IMR-90 (cell line): ENCODE data around the gene EBLN2. TPM values are rescaled to one million over a fixed set of nuclear protein-coding genes. Genes with fewer than 3 reads are reported as not detected.

Source experiments
- ATAC-seq: fragments of 200-7000 bp; cut with Tn5 transposase; 2 replicates; pipeline ENCODE4 v1.9.1; 2020; ENCODE audit warnings: low read depth, mild to moderate bottlenecking, moderate library complexity
- BruUV-seq: library from RNA; stranded (reverse); fragments of 400-500 nt; replicated peaks from 2 replicates; lab custom pipeline; 2021; lab: Mats Ljungman, UMichigan
- CTCF ChIA-PET: fragments of 300-600 bp; formaldehyde crosslinking; extraction: SDS; loops from one replicate; lab custom pipeline; 2021; ENCODE audit warnings: antibody characterized with exemption; lab: Yijun Ruan, JAX
- POLR2A ChIA-PET: fragments of 300-600 bp; sonication (Branson Sonifier 250); formaldehyde crosslinking; loops from one replicate; lab custom pipeline; 2022; ENCODE audit warnings: antibody characterized with exemption; ENCODE audit not compliant: unreplicated experiment; lab: Charles Lee
- DNase-seq: peaks from one replicate; pipeline ENCODE4 v3.0.0; 2013
- H2AFZ ChIP-seq: replicated peaks from 2 replicates; pipeline ENCODE3; 2013; ENCODE audit warnings: low read length, mild to moderate bottlenecking; ENCODE audit not compliant: poor library complexity
- H2AK5ac ChIP-seq: 2 replicates; pipeline ENCODE4 v1.6.1; 2013; ENCODE audit warnings: low read depth, low read length, inconsistent platforms
- H2AK9ac ChIP-seq: replicated peaks from 2 replicates; pipeline ENCODE3; 2013; ENCODE audit warnings: mild to moderate bottlenecking, low read depth, low read length, moderate library complexity; ENCODE audit not compliant: poor library complexity
- H2BK120ac ChIP-seq: 2 replicates; pipeline ENCODE4 v1.6.1; 2013; ENCODE audit warnings: low read depth, low read length, inconsistent platforms
- H2BK15ac ChIP-seq: 3 replicates; pipeline ENCODE4 v1.6.1; 2013; ENCODE audit warnings: low read depth, low read length, inconsistent platforms
- H2BK20ac ChIP-seq: 2 replicates; pipeline ENCODE4 v1.6.1; 2013; ENCODE audit warnings: low read depth, mild to moderate bottlenecking, inconsistent platforms, low read length, moderate library complexity
- H2BK5ac ChIP-seq: 2 replicates; pipeline ENCODE4 v1.6.1; 2013; ENCODE audit warnings: mild to moderate bottlenecking, low read depth, low read length, inconsistent platforms; ENCODE audit not compliant: poor library complexity, severe bottlenecking
- H3K14ac ChIP-seq: replicated peaks from 2 replicates; pipeline ENCODE4 v1.6.1; 2013; ENCODE audit warnings: low read depth, low read length, inconsistent platforms
- H3K18ac ChIP-seq: 2 replicates; pipeline ENCODE4 v1.6.1; 2013; ENCODE audit warnings: low read depth, low read length, control low read depth
- H3K23ac ChIP-seq: 2 replicates; pipeline ENCODE4 v1.6.1; 2013; ENCODE audit warnings: low read depth, low read length, inconsistent platforms
- H3K27ac ChIP-seq: 2 replicates; pipeline ENCODE4 v1.5.1; 2013; ENCODE audit warnings: mild to moderate bottlenecking, control low read depth, low read length; ENCODE audit not compliant: insufficient read depth
- H3K27me3 ChIP-seq: 2 replicates; pipeline ENCODE4 v1.6.1; 2013; ENCODE audit warnings: low read length; ENCODE audit not compliant: control insufficient read depth, insufficient read depth
- H3K36me3 ChIP-seq: 2 replicates; pipeline ENCODE4 v1.6.1; 2013; ENCODE audit warnings: low read length, mixed read lengths; ENCODE audit not compliant: control insufficient read depth, insufficient read depth
- H3K4ac ChIP-seq: 2 replicates; pipeline ENCODE4 v1.6.1; 2013; ENCODE audit warnings: low read depth, low read length, inconsistent platforms
- H3K4me1 ChIP-seq: 2 replicates; pipeline ENCODE4 v1.6.1; 2013; ENCODE audit warnings: low read length, mixed read lengths; ENCODE audit not compliant: control insufficient read depth, insufficient read depth
- H3K4me2 ChIP-seq: 2 replicates; pipeline ENCODE4 v1.6.1; 2013; ENCODE audit warnings: low read depth, mild to moderate bottlenecking, control low read depth, low read length, moderate library complexity
- H3K4me3 ChIP-seq: 2 replicates; pipeline ENCODE4 v1.5.1; 2013; ENCODE audit warnings: low read depth, mild to moderate bottlenecking, control low read depth, low read length, moderate library complexity; ENCODE audit not compliant: insufficient read depth
- H3K56ac ChIP-seq: 2 replicates; pipeline ENCODE4 v1.6.1; 2013; ENCODE audit warnings: low read length, inconsistent platforms; ENCODE audit not compliant: insufficient read depth; ENCODE audit errors: extremely low read depth
- H3K79me1 ChIP-seq, 2 experiments: 2 replicates each; pipeline ENCODE4 v1.6.1; 2013; ENCODE audit warnings: low read length in 2 of 2, inconsistent platforms in 1 of 2, low read depth in 1 of 2
- H3K9ac ChIP-seq: 2 replicates; pipeline ENCODE4 v1.6.1; 2013; ENCODE audit warnings: low read depth, low read length, control low read depth
- H3K9me1 ChIP-seq: 2 replicates; pipeline ENCODE4 v1.6.1; 2013; ENCODE audit warnings: low read length, inconsistent platforms; ENCODE audit not compliant: insufficient read depth
- H3K9me3 ChIP-seq: 2 replicates; pipeline ENCODE4 v1.6.1; 2013; ENCODE audit warnings: low read length; ENCODE audit not compliant: control insufficient read depth, insufficient read depth
- H4K20me1 ChIP-seq: 2 replicates; pipeline ENCODE4 v1.6.1; 2013; ENCODE audit warnings: low read length, inconsistent platforms; ENCODE audit not compliant: insufficient read depth
- H4K5ac ChIP-seq: 2 replicates; pipeline ENCODE4 v1.6.1; 2013; ENCODE audit warnings: mild to moderate bottlenecking, low read depth, low read length, control low read depth
- H4K8ac ChIP-seq, 2 experiments: 2 replicates each; pipeline ENCODE4 v1.6.1; 2013; ENCODE audit warnings: low read depth in 2 of 2, low read length in 2 of 2, control low read depth in 1 of 2, inconsistent platforms in 1 of 2
- H4K91ac ChIP-seq: 2 replicates; pipeline ENCODE4 v1.6.1; 2013; ENCODE audit warnings: low read depth, low read length, inconsistent platforms; ENCODE audit not compliant: insufficient read depth
- CHD1 ChIP-seq: IDR thresholded peaks from 2 replicates; pipeline ENCODE4 v1.6.1; 2012; ENCODE audit warnings: low read depth, low read length, improper control_type of control experiment
- MAZ ChIP-seq: IDR thresholded peaks from 2 replicates; pipeline ENCODE4 v1.6.1; 2012; ENCODE audit warnings: low read depth, mild to moderate bottlenecking, low read length, improper control_type of control experiment, moderate library complexity, borderline replicate concordance
- NFE2L2 ChIP-seq: fragments of 150-350 bp; IDR thresholded peaks from 2 replicates; pipeline ENCODE4 v1.6.1; 2016; ENCODE audit warnings: low read depth, mild to moderate bottlenecking, low read length
- POLR2A ChIP-seq: IDR thresholded peaks from 2 replicates; pipeline ENCODE4 v1.6.1; 2012; ENCODE audit warnings: mild to moderate bottlenecking, low read depth, low read length
- RCOR1 ChIP-seq: IDR thresholded peaks from 2 replicates; pipeline ENCODE4 v1.6.1; 2012; ENCODE audit warnings: mild to moderate bottlenecking, low read length, improper control_type of control experiment; ENCODE audit not compliant: insufficient replicate concordance
- RFX5 ChIP-seq: IDR thresholded peaks from 2 replicates; pipeline ENCODE4 v1.8.0; 2012; ENCODE audit warnings: low read depth, mild to moderate bottlenecking, low read length, moderate library complexity
- USF2 ChIP-seq: fragments of 150-350 bp; IDR thresholded peaks from 2 replicates; pipeline ENCODE4 v1.6.1; 2017; ENCODE audit warnings: mild to moderate bottlenecking, antibody characterized with exemption, low read length, low read depth
- dilution Hi-C: fragments of 300-500 bp; cut with HindIII; formaldehyde crosslinking; loops from one replicate; pipeline ENCODE4 v1.14.3; 2018; ENCODE audit warnings: low sequenced_read_pairs; ENCODE audit not compliant: unreplicated experiment
- in situ Hi-C: fragments of 300-500 bp; cut with MboI; formaldehyde crosslinking; loops from 3 replicates; pipeline ENCODE4 v1.14.3; 2019; ENCODE audit warnings: low sequenced_read_pairs, inconsistent platforms, mixed read lengths
- intact Hi-C: fragments of 100-400 bp; cut with micrococcal nuclease; formaldehyde crosslinking; loops from 2 replicates; pipeline ENCODE4 v1.10.0; 2022
- polyA plus RNA-seq, 3 experiments: library from polyadenylated mRNA; depleted of rRNA; stranded (reverse); fragments of >200 nt; gene quantifications; 2 replicates each; pipeline ENCODE4 v1.2.3, GENCODE V29; 2012; ENCODE audit warnings: low replicate concordance in 1 of 3
- total RNA-seq: library from RNA; depleted of rRNA; stranded (reverse); fragments of >200 nt; gene quantifications from 2 replicates; pipeline ENCODE4 v1.2.3, GENCODE V29; 2012

Gene EBLN2
- total and polyA plus RNA-seq, 2 of the 4 experiments (the other 2 are of a cell fraction): 2.5 to 7.7 TPM

- no peak overlapping the region for H4K8ac ChIP-seq
- ATAC-seq (peak; percentile 25; the same call in 1 of the 2 replicates), DNase-seq (peak; percentile 25)
- H3K4me3 ChIP-seq: no peak overlapping the region
- H3K4me1 ChIP-seq: peaks cover 15% of the 10 kb centered on the region
- peaks cover 8 to 66% of the 10 kb centered on the region in 2 experiments; a peak in 3 of 4 replicates for H3K79me1 ChIP-seq
- POLR2A ChIA-PET: no interaction called here
- no peak overlapping the region for H4K5ac ChIP-seq
- peaks cover 91% of the 10 kb centered on the region for H4K20me1 ChIP-seq
- no peak overlapping the region for H2BK5ac ChIP-seq
- no peak overlapping the region for H3K4ac ChIP-seq
- H3K18ac ChIP-seq: no peak overlapping the region
- in situ Hi-C loops: no loop called here
- peak overlapping the region; percentile 73; the same call in 1 of the 2 replicates for H3K14ac ChIP-seq
- peaks cover 2% of the 10 kb centered on the region; the same call in 1 of the 2 replicates for H3K36me3 ChIP-seq
- peak overlapping the region; percentile 78 for H3K23ac ChIP-seq
- CTCF ChIA-PET: interaction anchor here (1.1 to 1.7 kb wide), 2 partner anchors 9 kb away, joined by 4 to 5 read pairs; no protein-coding TSS in a partner anchor
- no peak overlapping the region for H2BK15ac ChIP-seq
- dilution Hi-C loops: no loop called here
- no TSS peak for BruUV-seq
- intact Hi-C loops: no loop called here
- no peak overlapping the region for H2AK5ac ChIP-seq
- no peak overlapping the region for H3K27ac ChIP-seq
- H3K9ac ChIP-seq: no peak overlapping the region
- no peak overlapping the region for H2AK9ac ChIP-seq
- TF ChIP-seq RFX5 (no peak), POLR2A (no peak), USF2 (peak; percentile 77), MAZ (no peak), NFE2L2 (no peak), RCOR1 (no peak), CHD1 (no peak)
- H2BK20ac ChIP-seq: no peak overlapping the region; the same call in 1 of the 2 replicates
- no peak overlapping the region for H3K4me2 ChIP-seq
- no peak overlapping the region for H4K91ac ChIP-seq
- no peak overlapping the region for H2AFZ ChIP-seq
- peaks cover 28% of the 10 kb centered on the region for H3K9me1 ChIP-seq
- no peaks in the 10 kb centered on the region for H3K9me3 ChIP-seq
- no peak overlapping the region for H2BK120ac ChIP-seq
- H3K27me3 ChIP-seq: no peaks in the 10 kb centered on the region
- no peak overlapping the region for H3K56ac ChIP-seq
Measured at GRCh38 chr3:73024836-73025235, 36.6 kb upstream of the EBLN2 start.
